GM12864 (cell line): ENCODE data around the gene DCUN1D2.

Experiments
- DNase-seq: peaks from one replicate; pipeline ENCODE4 v3.0.0-alpha.2; 2011; ENCODE audit warnings: low read depth
- H3K4me3 ChIP-seq: 2 replicates; pipeline ENCODE4 v1.5.1; 2011; ENCODE audit warnings: mild to moderate bottlenecking, low read depth, low read length, control low read depth
- CTCF ChIP-seq: IDR thresholded peaks from 2 replicates; pipeline ENCODE4 v1.5.1; 2011; ENCODE audit warnings: low read depth, mild to moderate bottlenecking, moderate library complexity, low read length, control low read depth, inconsistent platforms; ENCODE audit errors: missing control alignments

DCUN1D2 gene

GRCh38 chr13:113447596-113447995 lies 42.9 kb downstream of the DCUN1D2 start:
- no peak overlapping the region for H3K4me3 ChIP-seq
- no peak for TF ChIP-seq CTCF
- no peak for DNase-seq

- DNase-seq = no peak
- H3K4me3 ChIP-seq = no peak overlapping the region
- TF ChIP-seq CTCF = no peak
These were observed 44.0 kb downstream of the DCUN1D2 start for GRCh38 chr13:113446488-113446854.

GRCh38 chr13:113445791-113446487 lies 44.6 kb downstream of the DCUN1D2 start:
- H3K4me3 ChIP-seq = no peak overlapping the region
- TF ChIP-seq CTCF = no peak
- no peak for DNase-seq

GRCh38 chr13:113443991-113444390 lies 46.5 kb downstream of the DCUN1D2 start:
- no peak overlapping the region for H3K4me3 ChIP-seq
- no peak for TF ChIP-seq CTCF
- DNase-seq = no peak

GRCh38 chr13:113442985-113443362 lies 47.5 kb downstream of the DCUN1D2 start:
- TF ChIP-seq CTCF = no peak
- H3K4me3 ChIP-seq = no peak overlapping the region
- no peak for DNase-seq

- no peak for DNase-seq
- no peak for TF ChIP-seq CTCF
- H3K4me3 ChIP-seq = no peak overlapping the region
These were observed 48.0 kb downstream of the DCUN1D2 start for GRCh38 chr13:113442354-113442984.

GRCh38 chr13:113441661-113442060 lies 48.9 kb downstream of the DCUN1D2 start:
- H3K4me3 ChIP-seq = no peak overlapping the region
- no peak for TF ChIP-seq CTCF
- no peak for DNase-seq
